Measurements from ENCODE around the gene LRRC10.
"Not testable (repeated sequence)": the region's sequence is repeated elsewhere in the genome, so short reads cannot be mapped to it uniquely, and the experiment has no call there.

The LRRC10 gene

GRCh38 chr12:69616025-69616424 lies 5.3 kb upstream of the LRRC10 start:
- FAIRE-seq, result no peak

GRCh38 chr12:69613351-69613750 lies 2.6 kb upstream of the LRRC10 start:
- no peak for FAIRE-seq

DNA sequence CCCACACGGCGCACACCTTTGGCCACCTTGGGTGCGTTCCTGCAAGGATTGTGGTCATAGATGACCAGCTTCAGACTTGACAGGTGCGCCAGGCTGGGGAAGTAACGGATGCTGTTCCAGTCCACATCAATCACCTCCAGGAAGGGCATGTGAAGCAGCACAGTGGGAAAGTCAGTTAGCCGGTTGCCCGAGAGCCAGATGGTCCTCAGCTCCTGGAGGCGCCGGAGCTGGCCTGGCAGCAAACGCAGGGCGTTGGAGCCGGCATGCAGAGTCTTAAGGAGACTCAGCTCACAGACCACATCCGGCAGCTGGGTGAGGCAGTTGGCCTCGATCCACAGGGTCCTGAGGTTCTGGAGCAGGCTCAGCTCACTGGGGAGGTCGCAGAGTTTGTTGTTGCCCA lies 581 bp downstream of the LRRC10 start:
- no peak for FAIRE-seq

DNA sequence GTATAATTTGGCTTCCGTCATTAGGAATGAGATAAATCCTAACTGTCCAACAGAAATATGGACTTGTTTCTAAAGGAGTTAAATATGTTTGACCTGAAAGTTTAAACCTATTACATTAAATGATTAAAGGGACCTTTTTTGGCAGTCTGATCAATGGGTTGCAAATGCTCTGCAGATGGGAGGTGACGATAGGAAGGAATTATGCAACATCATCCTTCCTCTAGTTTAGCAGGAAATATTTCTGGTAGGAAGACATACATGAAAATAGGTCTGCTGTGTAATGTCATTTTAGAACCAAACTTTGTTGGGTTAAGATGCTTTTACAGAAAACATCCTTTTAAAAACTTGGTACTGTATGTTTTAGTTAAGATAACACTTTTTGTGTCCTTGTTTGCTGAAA lies 2.6 kb downstream of the LRRC10 start:
- FAIRE-seq, result no peak

DNA sequence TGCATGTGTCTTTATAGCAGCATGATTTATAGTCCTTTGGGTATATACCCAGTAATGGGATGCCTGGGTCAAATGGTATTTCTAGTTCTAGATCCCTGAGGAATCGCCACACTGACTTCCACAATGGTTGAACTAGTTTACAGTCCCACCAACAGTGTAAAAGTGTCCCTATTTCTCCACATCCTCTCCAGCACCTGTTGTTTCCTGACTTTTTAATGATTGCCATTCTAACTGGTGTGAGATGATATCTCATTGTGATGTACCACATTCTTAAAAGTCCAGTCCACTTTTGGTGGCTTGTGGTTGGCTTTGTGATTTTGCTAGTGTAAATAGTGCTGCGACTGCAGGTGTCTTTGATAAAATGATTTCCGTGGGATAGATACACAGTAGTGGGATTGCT lies 6.4 kb downstream of the LRRC10 start:
- FAIRE-seq, result not testable (repeated sequence)

- FAIRE-seq, result not testable (repeated sequence)
These were observed 7.2 kb downstream of the LRRC10 start for GRCh38 chr12:69603556-69603955.

DNA sequence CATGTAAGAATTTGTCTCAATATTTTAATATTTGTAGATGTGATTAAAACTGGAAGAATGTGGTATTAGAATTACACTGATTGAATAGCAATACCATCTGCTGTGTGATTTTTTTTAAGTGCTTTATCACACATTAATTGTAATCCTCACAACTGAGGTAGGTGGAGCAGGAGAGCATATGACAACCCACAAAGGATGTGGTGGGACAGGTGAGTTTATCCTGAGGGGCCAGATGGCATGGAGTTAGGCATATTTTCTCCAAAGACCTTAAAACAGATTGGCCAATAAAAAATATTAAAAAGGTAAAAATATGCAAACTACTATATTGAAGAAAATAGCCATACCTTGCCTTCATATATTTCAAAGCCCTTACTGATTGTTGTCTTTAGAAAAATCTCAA lies 7.8 kb downstream of the LRRC10 start:
- FAIRE-seq, result no peak

DNA sequence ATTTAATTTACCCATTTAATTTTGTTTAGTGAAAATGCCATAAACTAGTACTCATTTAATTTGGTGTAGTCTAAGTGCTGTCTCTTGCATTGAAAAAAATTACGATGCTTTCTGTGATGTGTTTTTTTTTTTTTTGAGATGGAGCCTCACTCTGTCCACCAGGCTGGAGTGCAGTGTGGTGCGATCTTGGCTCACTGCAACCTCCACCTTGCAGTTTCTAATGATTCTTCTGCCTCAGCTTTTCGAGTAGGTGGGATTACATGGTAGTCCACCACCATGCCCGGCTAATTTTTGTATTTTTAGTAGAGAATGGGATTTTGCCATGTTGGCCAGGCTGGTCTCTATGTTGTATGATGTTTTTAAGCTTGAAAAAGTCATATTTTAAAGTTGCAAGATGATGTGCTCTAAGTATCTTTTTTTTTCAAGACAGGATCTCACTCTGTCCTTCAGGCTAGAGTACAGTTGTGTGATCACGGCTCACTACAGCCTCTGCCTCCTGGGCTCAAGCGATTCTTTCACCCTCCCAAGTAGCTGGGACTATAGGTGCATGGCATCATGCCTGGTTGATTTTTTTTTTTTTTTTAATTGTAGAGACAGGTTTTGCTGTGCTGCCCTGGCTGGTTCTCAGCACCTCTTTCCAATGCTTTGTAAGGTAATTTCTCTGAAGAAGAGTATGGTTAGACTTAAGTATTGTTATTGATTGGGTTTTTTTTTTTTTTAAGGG lies 8.6 kb downstream of the LRRC10 start:
- no peak for FAIRE-seq

- FAIRE-seq, result no peak
These were observed 9.9 kb downstream of the LRRC10 start for GRCh38 chr12:69600804-69601203.

- FAIRE-seq, result peak; percentile 17
These were observed 12.4 kb downstream of the LRRC10 start for GRCh38 chr12:69598174-69598753.

DNA sequence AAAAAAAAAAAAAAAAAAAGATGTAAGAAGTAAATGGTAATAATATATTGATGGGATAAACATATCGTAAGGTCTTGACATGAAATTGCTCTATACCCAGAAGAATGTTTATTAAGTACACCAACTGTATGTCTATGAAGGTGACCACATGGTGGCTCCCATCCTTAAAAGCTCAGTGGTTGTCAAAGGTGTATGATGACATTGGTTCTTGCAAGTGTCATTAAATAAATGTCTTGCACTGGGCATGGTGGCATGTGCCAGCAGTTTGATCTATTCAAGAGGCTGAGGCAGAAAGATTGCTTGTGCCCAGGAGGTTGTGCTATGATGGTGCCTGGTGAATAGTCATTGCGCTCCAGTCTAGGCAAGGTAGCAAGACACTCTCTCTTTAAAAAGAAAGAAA lies 15.0 kb downstream of the LRRC10 start:
- FAIRE-seq, result no peak

DNA sequence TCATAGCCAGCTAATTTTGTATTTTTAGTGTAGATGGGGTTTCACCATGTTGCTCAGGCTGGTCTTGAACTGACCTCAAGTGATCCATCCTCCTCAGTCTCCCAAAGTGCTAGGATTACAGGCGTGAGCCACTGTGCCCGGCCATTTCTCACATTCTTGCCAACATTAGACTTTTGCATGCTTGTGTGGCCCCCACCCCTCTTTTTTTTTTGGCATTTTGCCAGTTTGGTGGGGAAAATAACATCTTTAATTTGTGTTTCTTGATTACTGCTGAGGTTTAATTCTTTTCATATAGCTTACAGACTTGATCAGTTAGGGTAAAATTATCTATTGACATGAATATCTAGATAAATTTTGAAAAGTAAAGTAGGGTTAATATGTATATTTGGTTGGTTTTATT lies 21.6 kb downstream of the LRRC10 start:
- no peak for FAIRE-seq

GRCh38 chr12:69588527-69588926 lies 22.2 kb downstream of the LRRC10 start:
- FAIRE-seq, result no peak

DNA sequence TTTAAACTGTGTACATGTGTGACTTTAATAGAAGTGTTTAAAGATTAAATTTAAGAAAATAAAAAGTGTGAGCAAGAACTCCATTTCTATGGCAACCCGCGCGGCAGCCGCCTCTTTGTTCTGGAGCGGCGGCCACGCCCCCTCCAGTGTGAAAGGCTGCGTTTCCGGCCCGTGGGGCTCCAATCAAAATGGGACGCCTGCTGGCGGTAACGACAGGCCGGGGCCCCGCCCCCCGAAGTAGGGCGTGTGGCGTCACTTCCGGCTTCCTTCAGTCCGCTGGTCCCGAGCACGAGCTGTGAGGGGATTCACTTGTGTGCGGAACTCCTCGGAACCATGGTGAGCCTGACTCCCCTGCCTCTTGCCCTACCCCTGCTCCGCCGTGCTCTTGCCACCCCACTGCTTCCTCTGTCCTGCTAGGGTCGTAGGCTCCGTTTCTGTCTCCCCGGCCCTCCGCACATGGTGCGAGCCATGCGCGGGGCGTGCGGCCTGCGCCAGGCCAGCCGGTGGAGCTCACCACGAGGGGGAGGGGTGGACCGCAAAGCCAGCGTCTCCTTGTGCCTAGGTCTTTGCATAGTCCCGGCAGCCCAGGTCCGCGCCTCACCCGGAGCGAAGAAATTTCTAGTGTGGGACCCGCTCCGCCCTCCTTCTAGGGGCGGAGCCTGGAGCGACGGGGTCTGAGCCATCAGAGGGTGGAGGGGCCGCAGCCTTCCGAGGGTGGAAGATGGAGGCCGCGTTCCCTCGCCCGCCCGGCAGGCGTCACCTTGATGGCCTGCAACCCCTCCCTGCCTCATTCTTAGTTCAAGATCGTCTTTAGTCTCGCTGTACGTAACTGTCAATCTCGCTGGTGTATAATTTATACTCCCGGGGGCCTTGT lies 25.3 kb downstream of the LRRC10 start, which contains the start of gene CCT2:
TSS of gene CCT2 (plus strand) at position 271 of the 874 bp plus-strand sequence. CDS start at position 334, 63 bp downstream.
- no peak for FAIRE-seq

DNA sequence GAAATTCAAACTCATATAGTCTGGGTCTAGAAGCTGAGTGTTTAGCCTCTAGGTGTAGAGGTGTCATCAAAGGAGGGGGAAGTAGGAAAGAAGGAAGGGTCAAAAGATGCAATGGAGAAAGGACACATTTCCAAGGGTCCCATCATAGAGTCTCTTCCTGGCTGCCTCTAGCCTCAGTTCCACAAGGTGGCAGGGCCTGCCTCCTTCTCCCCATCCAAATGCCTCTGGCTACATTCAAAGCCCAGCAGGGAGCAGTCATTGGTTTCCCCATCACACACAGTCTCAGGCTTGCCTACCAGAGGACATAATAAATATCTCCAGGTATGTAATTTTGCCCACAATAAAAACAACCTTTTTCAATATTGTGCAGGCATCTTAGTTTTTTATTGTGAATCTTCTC lies 27.5 kb downstream of the LRRC10 start:
- no peak for FAIRE-seq

DNA sequence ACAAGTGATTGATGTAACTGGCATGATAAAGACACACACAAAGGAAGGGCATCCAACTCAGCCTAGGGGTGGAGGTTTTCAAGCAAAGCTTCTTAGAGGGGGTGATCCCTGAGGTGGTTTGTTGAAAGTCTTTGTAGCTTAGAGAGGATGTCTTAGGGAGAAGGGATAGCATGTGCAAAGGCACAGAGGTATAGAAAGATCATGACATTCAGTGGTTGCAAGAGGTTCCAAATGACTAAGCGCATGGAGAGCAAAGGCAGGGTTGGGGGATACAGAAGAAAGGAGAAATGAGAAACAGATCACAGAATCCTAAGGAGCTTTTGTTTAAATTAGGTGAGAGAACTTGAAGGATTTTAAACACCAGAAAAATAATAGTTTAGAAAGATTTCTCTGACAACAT lies 30.6 kb downstream of the LRRC10 start:
- no peak for FAIRE-seq

- FAIRE-seq, result no peak
These were observed 31.7 kb downstream of the LRRC10 start for GRCh38 chr12:69579029-69579428.

- FAIRE-seq, result no peak
These were observed 32.4 kb downstream of the LRRC10 start for GRCh38 chr12:69578283-69578682.

DNA sequence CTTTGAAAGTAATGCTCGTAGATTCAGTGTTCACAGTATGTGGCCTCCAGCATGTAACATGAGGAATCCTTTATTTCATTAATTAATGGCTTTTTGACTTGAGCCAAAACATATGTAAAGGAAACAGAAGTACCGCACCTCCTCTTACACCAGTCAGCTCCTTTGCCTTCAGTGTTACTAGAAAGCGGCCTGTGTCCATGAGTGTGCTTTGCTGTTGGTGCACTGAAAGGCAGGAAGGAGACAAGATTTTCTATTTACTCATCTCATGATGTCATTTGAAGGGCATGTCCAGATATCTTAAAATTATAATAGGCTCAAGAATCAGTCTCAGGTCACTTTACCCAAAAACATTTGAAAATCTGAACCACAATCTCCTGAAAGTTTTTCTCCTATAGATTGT lies 35.4 kb downstream of the LRRC10 start:
- FAIRE-seq, result no peak

DNA sequence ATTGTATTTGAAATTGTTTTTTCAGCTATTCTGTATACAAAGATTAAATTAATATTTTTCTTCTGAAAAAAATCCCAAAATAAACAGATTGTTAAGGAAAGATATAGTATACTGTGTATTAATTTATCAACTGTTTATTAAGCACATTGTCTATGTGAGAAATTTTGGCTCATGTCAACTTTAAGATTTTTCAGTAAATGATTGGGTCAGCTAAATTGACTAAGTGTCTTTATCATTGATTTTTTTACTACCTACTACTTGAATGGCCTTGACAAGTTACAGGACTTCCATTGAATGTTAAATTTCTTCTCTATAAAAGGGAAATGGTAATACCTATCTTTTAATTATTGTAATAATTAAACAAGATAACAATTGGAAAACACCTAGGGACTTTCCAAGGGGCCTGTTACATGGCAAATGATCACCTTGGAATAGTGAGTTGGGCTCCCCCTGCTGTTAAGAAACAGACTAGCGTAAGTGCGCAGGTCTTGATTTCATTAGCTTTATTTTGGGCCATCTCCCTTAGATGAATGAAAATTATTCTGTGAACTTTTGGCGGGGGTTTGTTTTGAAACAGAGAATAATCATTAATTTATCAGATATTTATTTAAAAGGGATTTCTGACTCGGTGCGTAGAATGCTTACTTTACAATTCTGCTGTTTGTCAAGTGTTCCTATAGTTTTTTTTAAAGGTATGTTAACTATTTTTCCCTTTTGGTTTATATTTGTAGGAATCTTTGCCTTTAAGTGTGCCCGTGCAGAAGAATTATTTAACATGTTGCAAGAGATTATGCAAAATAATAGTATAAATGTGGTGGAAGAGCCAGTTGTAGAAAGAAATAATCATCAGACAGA lies 39.9 kb downstream of the LRRC10 start:
- peak; percentile 86 for FAIRE-seq

- no peak for FAIRE-seq
These were observed 40.6 kb downstream of the LRRC10 start for GRCh38 chr12:69570000-69570516.

DNA sequence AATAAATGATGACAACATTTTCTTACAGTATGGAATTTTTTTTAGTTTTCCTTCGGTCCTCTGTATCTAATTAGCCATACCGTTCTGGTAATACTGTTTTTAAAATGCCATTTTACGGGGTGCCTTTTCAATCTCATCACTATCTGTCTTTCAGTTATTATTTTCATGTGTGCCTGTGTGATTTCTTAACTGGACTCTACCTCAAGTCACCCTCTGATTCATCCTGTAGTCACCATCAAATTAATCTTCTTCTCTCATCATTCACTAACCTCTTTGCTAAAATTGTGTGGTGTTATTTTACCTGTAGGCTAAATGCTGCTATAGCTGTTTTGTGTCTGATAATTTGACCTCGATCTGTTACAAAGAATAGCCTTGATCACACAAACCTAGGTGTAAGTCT lies 41.5 kb downstream of the LRRC10 start:
- FAIRE-seq, result peak; percentile 49

DNA sequence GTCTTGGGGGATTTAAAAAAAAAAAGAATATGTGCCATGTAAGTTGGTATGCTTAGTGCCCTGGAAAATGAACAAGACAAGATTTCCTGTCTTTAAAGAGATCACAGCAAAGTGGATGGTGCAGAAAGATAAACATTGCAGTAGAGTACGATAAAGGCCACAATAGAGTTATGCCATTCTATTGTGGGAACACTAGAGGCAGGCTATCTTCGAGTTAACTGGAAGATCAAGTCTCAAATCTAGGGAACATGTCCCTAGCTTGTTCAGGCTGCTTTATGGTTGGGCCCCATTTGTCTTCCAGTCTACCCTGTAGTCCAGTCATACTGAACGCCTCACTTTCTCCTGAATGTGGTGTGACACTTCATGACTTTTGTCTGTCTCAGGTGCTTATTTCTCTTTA lies 44.1 kb downstream of the LRRC10 start:
- FAIRE-seq, result no peak

All from islet of Langerhans (tissue), 1 donor.